Chondrocyte (in vitro differentiated cells): ENCODE measurements around the gene SARNP. TPM values are rescaled to one million over a fixed set of nuclear protein-coding genes. Genes with fewer than 3 reads are reported as not detected.

Experiments used
- DNase-seq: peaks from one replicate; pipeline ENCODE4 v3.0.0; 2021; ENCODE audit warnings: mixed read lengths, low spot score
- H3K27ac Mint-ChIP-seq: one replicate; pipeline ENCODE4 v1.8.0; 2021; ENCODE audit warnings: mild to moderate bottlenecking, moderate library complexity, mixed read lengths; ENCODE audit not compliant: unreplicated experiment
- H3K27me3 Mint-ChIP-seq: 2 replicates; pipeline ENCODE4 v1.8.0; 2021; ENCODE audit warnings: low read depth, mixed read lengths
- H3K36me3 Mint-ChIP-seq: 2 replicates; pipeline ENCODE4 v1.8.0; 2021; ENCODE audit warnings: low read depth, mixed read lengths
- H3K4me1 Mint-ChIP-seq: 2 replicates; pipeline ENCODE4 v1.8.0; 2021; ENCODE audit warnings: low read depth, mild to moderate bottlenecking, mixed read lengths
- H3K4me3 Mint-ChIP-seq: one replicate; pipeline ENCODE4 v1.8.0; 2021; ENCODE audit warnings: mild to moderate bottlenecking, moderate library complexity, mixed read lengths; ENCODE audit not compliant: unreplicated experiment
- H3K9me3 Mint-ChIP-seq: 2 replicates; pipeline ENCODE4 v1.8.0; 2021; ENCODE audit warnings: low read depth, mixed read lengths
- total RNA-seq: library from RNA; stranded (reverse); gene quantifications from 3 replicates; pipeline ENCODE4 v1.2.1, GENCODE V29; 2021
- TF ChIP-seq, protein P1 (sequence below): fragments of 200-600 bp; sonication (generic); IDR thresholded peaks from 2 replicates; pipeline ENCODE4 v1.5.0; 2021; ENCODE audit warnings: antibody characterized with exemption, mild to moderate bottlenecking, moderate library complexity

The SARNP gene
- total RNA-seq, 1 donor from 2014 or later, result 54.0 TPM

DNA sequence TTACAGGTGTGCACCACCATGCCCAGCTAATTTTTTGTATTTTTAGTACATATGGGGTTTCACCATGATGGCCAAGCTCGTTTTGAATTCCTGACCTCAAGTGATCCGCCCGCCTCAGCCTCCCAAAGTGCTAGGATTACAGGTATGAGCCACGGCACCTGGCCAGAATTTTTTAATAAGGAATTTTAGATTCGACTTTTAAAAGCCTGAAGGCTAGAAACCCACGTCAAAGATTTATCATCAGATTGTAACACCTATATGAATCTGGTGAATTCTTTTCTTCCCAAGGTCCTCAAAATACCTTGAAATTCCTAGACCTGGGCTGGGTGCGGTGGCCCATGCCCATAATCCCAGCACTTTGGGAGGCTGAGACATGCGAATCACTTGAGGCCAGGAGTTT lies 43.9 kb upstream of the SARNP start:
- Mint-ChIP-seq H3K27ac (no peak overlapping the region), H3K9me3 (peaks cover 5% of the 10 kb centered on the region), H3K27me3 (no peaks in the 10 kb centered on the region), H3K36me3 (no peaks in the 10 kb centered on the region), H3K4me3 (no peak overlapping the region), H3K4me1 (no peaks in the 10 kb centered on the region)
- no peak for DNase-seq
- TF ChIP-seq, protein P1, sequence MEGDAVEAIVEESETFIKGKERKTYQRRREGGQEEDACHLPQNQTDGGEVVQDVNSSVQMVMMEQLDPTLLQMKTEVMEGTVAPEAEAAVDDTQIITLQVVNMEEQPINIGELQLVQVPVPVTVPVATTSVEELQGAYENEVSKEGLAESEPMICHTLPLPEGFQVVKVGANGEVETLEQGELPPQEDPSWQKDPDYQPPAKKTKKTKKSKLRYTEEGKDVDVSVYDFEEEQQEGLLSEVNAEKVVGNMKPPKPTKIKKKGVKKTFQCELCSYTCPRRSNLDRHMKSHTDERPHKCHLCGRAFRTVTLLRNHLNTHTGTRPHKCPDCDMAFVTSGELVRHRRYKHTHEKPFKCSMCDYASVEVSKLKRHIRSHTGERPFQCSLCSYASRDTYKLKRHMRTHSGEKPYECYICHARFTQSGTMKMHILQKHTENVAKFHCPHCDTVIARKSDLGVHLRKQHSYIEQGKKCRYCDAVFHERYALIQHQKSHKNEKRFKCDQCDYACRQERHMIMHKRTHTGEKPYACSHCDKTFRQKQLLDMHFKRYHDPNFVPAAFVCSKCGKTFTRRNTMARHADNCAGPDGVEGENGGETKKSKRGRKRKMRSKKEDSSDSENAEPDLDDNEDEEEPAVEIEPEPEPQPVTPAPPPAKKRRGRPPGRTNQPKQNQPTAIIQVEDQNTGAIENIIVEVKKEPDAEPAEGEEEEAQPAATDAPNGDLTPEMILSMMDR, result no peak

DNA sequence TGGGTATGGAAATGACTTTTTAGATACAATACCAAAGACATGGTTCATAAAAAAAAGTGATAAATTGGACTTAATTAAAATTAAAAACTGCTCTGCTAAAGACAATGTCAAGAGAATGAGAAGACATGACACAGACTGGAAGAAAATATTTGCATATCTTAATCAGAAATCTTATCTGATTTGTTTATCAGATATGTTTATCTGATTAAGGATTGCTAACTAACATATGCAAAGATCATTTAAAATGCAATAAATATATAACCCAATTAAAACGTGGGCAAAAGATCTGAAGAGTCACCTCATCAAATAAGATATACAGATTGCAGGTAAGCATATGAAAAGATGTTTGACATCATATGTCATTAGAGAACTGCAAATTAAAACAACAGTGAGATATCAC lies 35.2 kb upstream of the SARNP start:
- H3K27me3 Mint-ChIP-seq, result no peaks in the 10 kb centered on the region
- DNase-seq, result no peak
- H3K27ac Mint-ChIP-seq, result no peak overlapping the region
- H3K36me3 Mint-ChIP-seq, result no peaks in the 10 kb centered on the region
- no peaks in the 10 kb centered on the region for H3K9me3 Mint-ChIP-seq
- TF ChIP-seq, protein P1, result no peak
- H3K4me3 Mint-ChIP-seq, result no peak overlapping the region
- H3K4me1 Mint-ChIP-seq, result peaks cover 30% of the 10 kb centered on the region

DNA sequence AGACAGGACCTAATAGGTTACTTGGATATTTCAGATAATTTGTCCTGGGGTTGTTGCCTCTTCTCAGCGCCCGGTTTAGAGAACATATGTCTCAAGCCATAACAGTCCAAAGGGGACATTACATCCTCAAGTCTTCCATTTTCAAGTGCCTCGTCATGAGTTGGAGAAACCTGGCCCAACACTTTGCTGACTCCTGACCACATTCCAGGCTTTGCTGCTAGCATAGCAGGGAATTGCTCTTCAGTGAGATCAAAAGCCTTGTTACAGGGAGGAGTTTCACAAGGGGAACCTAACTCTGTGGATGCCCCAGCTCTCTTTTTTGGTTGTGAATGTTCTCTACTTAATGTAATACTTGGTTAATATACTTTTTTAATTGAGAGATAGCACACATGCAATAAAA lies 33.4 kb upstream of the SARNP start:
- no peaks in the 10 kb centered on the region for H3K27me3 Mint-ChIP-seq
- DNase-seq, result no peak
- H3K4me1 Mint-ChIP-seq, result peaks cover 49% of the 10 kb centered on the region
- no peak overlapping the region for H3K4me3 Mint-ChIP-seq
- no peaks in the 10 kb centered on the region for H3K9me3 Mint-ChIP-seq
- H3K27ac Mint-ChIP-seq, result no peak overlapping the region
- TF ChIP-seq, protein P1, result no peak
- H3K36me3 Mint-ChIP-seq, result no peaks in the 10 kb centered on the region

DNA sequence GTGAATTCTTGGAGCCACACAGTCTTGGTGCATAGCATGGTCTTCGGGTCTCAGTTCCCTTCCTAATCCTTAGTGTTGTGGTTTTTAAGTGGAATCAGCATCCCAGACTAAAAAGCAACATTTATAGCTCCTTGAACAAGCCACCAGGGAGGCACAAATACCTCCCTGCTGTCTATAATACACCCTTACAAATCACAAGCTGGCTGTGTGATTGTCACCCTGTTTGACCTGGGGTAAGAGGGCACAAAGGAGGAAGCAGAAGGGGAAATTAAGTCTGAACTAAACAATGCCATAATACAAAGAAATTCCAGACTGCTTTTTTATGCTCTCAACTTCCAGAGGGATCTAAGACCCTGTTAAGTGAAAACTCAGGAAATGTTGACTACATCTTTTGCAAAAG lies 32.9 kb upstream of the SARNP start:
- H3K9me3 Mint-ChIP-seq, result no peaks in the 10 kb centered on the region
- no peaks in the 10 kb centered on the region for H3K27me3 Mint-ChIP-seq
- no peak for DNase-seq
- H3K4me1 Mint-ChIP-seq, result peaks cover 54% of the 10 kb centered on the region
- no peaks in the 10 kb centered on the region for H3K36me3 Mint-ChIP-seq
- H3K4me3 Mint-ChIP-seq, result no peak overlapping the region
- TF ChIP-seq, protein P1, result no peak
- peak overlapping the region; percentile 75 for H3K27ac Mint-ChIP-seq

DNA sequence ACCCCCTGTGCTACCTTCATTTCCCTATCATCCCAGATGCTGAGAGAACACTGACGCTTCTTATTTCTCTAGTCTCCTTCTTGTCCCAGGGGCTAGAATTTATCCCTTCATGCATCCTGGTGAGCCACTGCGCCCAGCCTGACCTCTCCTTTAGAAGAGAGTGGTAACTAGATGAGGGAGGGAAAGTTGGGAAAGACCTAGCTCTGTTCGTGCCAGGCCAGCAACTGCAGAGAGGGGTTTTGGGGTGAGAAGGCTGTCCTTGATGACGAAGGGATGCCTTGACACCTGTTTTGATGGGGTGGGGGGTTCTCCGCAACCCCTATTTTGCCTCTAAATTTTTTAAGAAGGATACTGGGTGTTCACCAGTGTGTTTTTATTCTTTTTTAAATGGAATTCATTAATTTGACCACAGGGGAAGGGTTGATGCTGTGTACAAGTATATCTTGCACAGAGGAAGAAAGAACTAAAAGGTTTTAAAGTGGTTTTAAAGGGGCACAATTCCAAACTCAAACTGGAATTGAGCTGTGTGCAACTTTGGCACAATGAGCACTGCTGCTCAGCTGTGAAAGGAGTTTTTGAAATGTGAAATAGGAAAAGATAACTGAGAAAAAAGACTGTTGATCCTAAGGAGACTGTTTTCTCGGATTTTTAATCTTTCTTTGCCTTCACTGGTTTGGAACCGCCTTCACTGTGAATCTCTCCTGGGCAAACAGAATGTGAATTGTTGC lies 32.3 kb upstream of the SARNP start:
- no peak for DNase-seq
- Mint-ChIP-seq H3K4me3 (no peak overlapping the region), H3K4me1 (peaks cover 59% of the 10 kb centered on the region), H3K9me3 (no peaks in the 10 kb centered on the region), H3K27ac (no peak overlapping the region), H3K36me3 (no peaks in the 10 kb centered on the region), H3K27me3 (no peaks in the 10 kb centered on the region)
- TF ChIP-seq, protein P1, result no peak
